Type B pancreatic cell (in vitro differentiated cells): ENCODE results near the gene TMEM51. TPM values are rescaled to one million over a fixed set of nuclear protein-coding genes. Genes with fewer than 3 reads are reported as not detected.
A peak's percentile ranks its signal among the peaks of the same experiment; 100 is the strongest.

ENCODE experiments used
- DNase-seq: peaks from one replicate; pipeline ENCODE4 v3.0.0; 2021; ENCODE audit warnings: mixed read lengths; ENCODE audit not compliant: unreplicated experiment; ENCODE audit errors: extremely low spot score
- H3K27ac Mint-ChIP-seq: 2 replicates; pipeline ENCODE4 v1.8.0; 2021; ENCODE audit warnings: mild to moderate bottlenecking, mixed read lengths
- H3K27me3 Mint-ChIP-seq: 2 replicates; pipeline ENCODE4 v1.8.0; 2021; ENCODE audit warnings: mixed read lengths
- H3K36me3 Mint-ChIP-seq: 2 replicates; pipeline ENCODE4 v1.8.0; 2021; ENCODE audit warnings: mixed read lengths
- H3K4me1 Mint-ChIP-seq: one replicate; pipeline ENCODE4 v1.8.0; 2021; ENCODE audit warnings: mixed read lengths; ENCODE audit not compliant: unreplicated experiment
- H3K4me3 Mint-ChIP-seq: 2 replicates; pipeline ENCODE4 v1.8.0; 2021; ENCODE audit warnings: mild to moderate bottlenecking, mixed read lengths
- H3K9me3 Mint-ChIP-seq: 2 replicates; pipeline ENCODE4 v1.8.0; 2021; ENCODE audit warnings: mixed read lengths
- CTCF ChIP-seq: fragments of 200-600 bp; sonication (generic); conservative IDR thresholded peaks from 2 replicates; pipeline ENCODE4 v1.5.0; 2021; ENCODE audit warnings: antibody characterized with exemption, mild to moderate bottlenecking
- total RNA-seq: library from RNA; stranded (reverse); gene quantifications from 2 replicates; pipeline ENCODE4 v1.2.1, GENCODE V29; 2021; ENCODE audit warnings: low replicate concordance

The TMEM51 gene
- total RNA-seq, 1 donor from 2014 or later = 12.5 TPM

DNA sequence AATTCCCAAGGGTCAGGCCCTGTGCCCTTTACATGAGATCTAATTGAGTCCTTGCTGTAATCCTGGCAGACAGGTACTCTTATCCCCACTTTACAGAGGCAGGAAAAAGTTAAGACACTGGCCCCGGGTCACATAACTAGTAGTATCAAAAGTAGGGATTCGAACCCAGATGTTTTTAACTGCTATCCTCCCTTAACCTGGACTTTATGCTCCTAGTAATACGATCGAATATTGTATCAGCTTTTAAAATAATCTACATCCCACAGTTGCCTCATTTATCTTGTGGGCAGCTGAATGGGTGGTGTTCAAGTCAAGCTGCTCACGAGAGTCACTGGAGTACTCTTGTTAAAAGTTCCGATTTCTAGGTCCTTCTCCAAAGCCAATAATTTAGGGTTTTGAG lies 25.5 kb upstream of the TMEM51 start:
- H3K27me3 Mint-ChIP-seq = peaks cover 2% of the 10 kb centered on the region

GRCh38 chr1:15128520-15129313 lies 24.8 kb upstream of the TMEM51 start:
- Mint-ChIP-seq H3K4me3 (no peak overlapping the region), H3K27me3 (peaks cover 2% of the 10 kb centered on the region), H3K36me3 (no peaks in the 10 kb centered on the region), H3K27ac (peak overlapping the region; percentile 43), H3K9me3 (no peaks in the 10 kb centered on the region), H3K4me1 (peaks cover 6% of the 10 kb centered on the region)
- peak; percentile 95 for TF ChIP-seq CTCF
- peak; percentile 83 for DNase-seq

More for the DNA sequence above, 25.5 kb upstream of the TMEM51 start:
- peaks cover 6% of the 10 kb centered on the region for H3K4me1 Mint-ChIP-seq
- H3K9me3 Mint-ChIP-seq = no peaks in the 10 kb centered on the region
- H3K27ac Mint-ChIP-seq = no peak overlapping the region
- no peak for DNase-seq
- TF ChIP-seq CTCF = no peak
- H3K36me3 Mint-ChIP-seq = no peaks in the 10 kb centered on the region
- no peak overlapping the region for H3K4me3 Mint-ChIP-seq

GRCh38 chr1:15129944-15130343 lies 23.6 kb upstream of the TMEM51 start:
- no peak for DNase-seq
- Mint-ChIP-seq H3K36me3 (peaks cover 3% of the 10 kb centered on the region), H3K27me3 (peaks cover 2% of the 10 kb centered on the region), H3K4me1 (peaks cover 6% of the 10 kb centered on the region), H3K4me3 (no peak overlapping the region), H3K27ac (no peak overlapping the region), H3K9me3 (no peaks in the 10 kb centered on the region)
- no peak for TF ChIP-seq CTCF

DNA sequence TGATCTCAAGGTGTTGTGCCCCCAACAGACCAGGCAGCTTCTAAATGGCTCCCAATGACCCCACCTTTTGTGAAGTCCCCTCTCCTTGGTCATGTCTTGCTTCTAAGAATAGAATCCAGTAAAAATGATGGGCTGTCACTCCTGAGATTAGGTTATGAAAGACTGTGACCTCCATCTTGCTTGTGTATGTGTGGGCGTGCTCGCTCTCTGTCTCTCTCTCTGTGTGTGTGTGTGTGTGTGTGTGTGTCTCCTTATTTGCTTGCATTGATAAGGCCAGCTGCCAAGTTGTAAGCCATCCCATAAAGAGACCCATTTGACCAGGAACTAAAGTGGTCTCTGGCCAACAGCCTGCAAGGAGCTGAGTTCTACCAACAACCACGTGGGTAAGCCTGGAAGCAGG lies 22.9 kb upstream of the TMEM51 start:
- Mint-ChIP-seq H3K9me3 (no peaks in the 10 kb centered on the region), H3K36me3 (peaks cover 3% of the 10 kb centered on the region), H3K4me3 (no peak overlapping the region), H3K27me3 (peaks cover 2% of the 10 kb centered on the region), H3K4me1 (peaks cover 6% of the 10 kb centered on the region), H3K27ac (no peak overlapping the region)
- DNase-seq = no peak
- no peak for TF ChIP-seq CTCF

- H3K4me3 Mint-ChIP-seq = no peak overlapping the region
- no peaks in the 10 kb centered on the region for H3K9me3 Mint-ChIP-seq
- TF ChIP-seq CTCF = no peak
- H3K27ac Mint-ChIP-seq = no peak overlapping the region
- H3K27me3 Mint-ChIP-seq = peaks cover 3% of the 10 kb centered on the region
- no peak for DNase-seq
- H3K4me1 Mint-ChIP-seq = peaks cover 6% of the 10 kb centered on the region
- peaks cover 3% of the 10 kb centered on the region for H3K36me3 Mint-ChIP-seq
Measured at GRCh38 chr1:15132965-15133364, 20.6 kb upstream of the TMEM51 start.
